ENCODE data around the gene SLC37A2.
A peak's percentile ranks its signal among the peaks of the same experiment; 100 is the strongest.
"Not testable (repeated sequence)": the region's sequence is repeated elsewhere in the genome, so short reads cannot be mapped to it uniquely, and the experiment has no call there.

The SLC37A2 gene

DNA sequence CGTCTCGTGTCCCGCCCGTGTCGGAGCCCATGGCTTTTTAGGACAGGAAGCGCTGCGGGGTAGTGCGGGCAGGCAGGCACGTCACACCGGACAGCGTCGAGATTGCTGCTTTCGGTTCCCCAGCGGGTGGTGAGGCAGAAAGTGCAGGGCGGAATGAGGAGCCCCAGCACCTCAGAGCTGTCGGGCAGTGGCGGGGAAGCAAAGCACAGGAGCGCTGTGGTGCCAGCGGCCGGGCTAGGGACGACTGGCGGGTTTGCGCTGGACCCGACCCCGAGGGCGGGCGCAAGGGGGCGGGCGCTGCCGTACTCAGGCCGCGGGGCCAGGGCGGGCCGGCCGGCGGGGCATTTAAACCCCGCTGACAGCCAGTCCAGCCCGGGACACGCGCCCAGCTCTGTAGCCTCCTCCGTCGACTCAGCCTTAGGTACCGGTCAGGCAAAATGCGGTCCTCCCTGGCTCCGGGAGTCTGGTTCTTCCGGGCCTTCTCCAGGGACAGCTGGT, at the start of gene SLC37A2:
Gene SLC37A2, plus strand, starts transcription at position 375 of the 498 bp plus-strand sequence. Its CDS starts 63 bp downstream, at position 438.
- Histone ChIP-seq H3K4me1 (ENCODE audit: control insufficient read depth, insufficient read depth, low read length) (peaks cover 7% of the 10 kb centered on the region), H3K4me3 (ENCODE audit: low read length in 2 of 2) (peak within 1 kb of the TSS; percentile 81 to 83), H3K36me3 (ENCODE audit: control insufficient read depth in 2 of 2, insufficient read depth in 2 of 2, low read length in 2 of 2) (no peaks in the 10 kb centered on the region), H3K27ac (ENCODE audit: low read length) (no peak within 1 kb of the TSS), H3K9ac (ENCODE audit: low read length in 2 of 2) (peak within 1 kb of the TSS; percentile 53 to 65), H3K27me3 (ENCODE audit: control insufficient read depth in 1 of 2, insufficient read depth in 2 of 2, low read length in 2 of 2) (no peaks in the 10 kb centered on the region), H3K9me3 (ENCODE audit: control insufficient read depth in 2 of 2, low read length in 2 of 2) (no peaks in the 10 kb centered on the region)

GRCh38 chr11:125016413-125016812, 46.7 kb upstream of the SLC37A2 start:
- H3K36me3 ChIP-seq (ENCODE audit: control insufficient read depth in 2 of 2, insufficient read depth in 2 of 2, low read length in 2 of 2) = no peaks in the 10 kb centered on the region
- no peak overlapping the region for H3K4me3 ChIP-seq (ENCODE audit: low read length in 2 of 2)
- H3K27me3 ChIP-seq (ENCODE audit: control insufficient read depth in 1 of 2, insufficient read depth in 2 of 2, low read length in 2 of 2) = no peaks in the 10 kb centered on the region
- H3K9ac ChIP-seq (ENCODE audit: low read length in 2 of 2) = no peak overlapping the region
- no peaks in the 10 kb centered on the region for H3K4me1 ChIP-seq (ENCODE audit: control insufficient read depth, insufficient read depth, low read length)
- peaks cover 0 to 5% of the 10 kb centered on the region in 2 donors for H3K9me3 ChIP-seq (ENCODE audit: control insufficient read depth in 2 of 2, low read length in 2 of 2)
- H3K27ac ChIP-seq (ENCODE audit: low read length) = no peak overlapping the region

- H3K36me3 ChIP-seq (ENCODE audit: control insufficient read depth in 2 of 2, insufficient read depth in 2 of 2, low read length in 2 of 2) = no peaks in the 10 kb centered on the region
- H3K9me3 ChIP-seq (ENCODE audit: control insufficient read depth in 2 of 2, low read length in 2 of 2) = no peaks in the 10 kb centered on the region
- no peak overlapping the region for H3K9ac ChIP-seq (ENCODE audit: low read length in 2 of 2)
- H3K4me1 ChIP-seq (ENCODE audit: control insufficient read depth, insufficient read depth, low read length) = no peaks in the 10 kb centered on the region
- no peaks in the 10 kb centered on the region for H3K27me3 ChIP-seq (ENCODE audit: control insufficient read depth in 1 of 2, insufficient read depth in 2 of 2, low read length in 2 of 2)
- no peak overlapping the region for H3K4me3 ChIP-seq (ENCODE audit: low read length in 2 of 2)
- no peak overlapping the region for H3K27ac ChIP-seq (ENCODE audit: low read length)
Observed at GRCh38 chr11:125020342-125020741, 42.8 kb upstream of the SLC37A2 start.

GRCh38 chr11:125022551-125022950, 40.6 kb upstream of the SLC37A2 start:
- Histone ChIP-seq H3K27me3 (ENCODE audit: control insufficient read depth in 1 of 2, insufficient read depth in 2 of 2, low read length in 2 of 2) (no peaks in the 10 kb centered on the region), H3K4me3 (ENCODE audit: low read length in 2 of 2) (no peak overlapping the region), H3K4me1 (ENCODE audit: control insufficient read depth, insufficient read depth, low read length) (no peaks in the 10 kb centered on the region), H3K27ac (ENCODE audit: low read length) (no peak overlapping the region), H3K36me3 (ENCODE audit: control insufficient read depth in 2 of 2, insufficient read depth in 2 of 2, low read length in 2 of 2) (no peaks in the 10 kb centered on the region), H3K9ac (ENCODE audit: low read length in 2 of 2) (no peak overlapping the region), H3K9me3 (ENCODE audit: control insufficient read depth in 2 of 2, low read length in 2 of 2) (no peaks in the 10 kb centered on the region)

DNA sequence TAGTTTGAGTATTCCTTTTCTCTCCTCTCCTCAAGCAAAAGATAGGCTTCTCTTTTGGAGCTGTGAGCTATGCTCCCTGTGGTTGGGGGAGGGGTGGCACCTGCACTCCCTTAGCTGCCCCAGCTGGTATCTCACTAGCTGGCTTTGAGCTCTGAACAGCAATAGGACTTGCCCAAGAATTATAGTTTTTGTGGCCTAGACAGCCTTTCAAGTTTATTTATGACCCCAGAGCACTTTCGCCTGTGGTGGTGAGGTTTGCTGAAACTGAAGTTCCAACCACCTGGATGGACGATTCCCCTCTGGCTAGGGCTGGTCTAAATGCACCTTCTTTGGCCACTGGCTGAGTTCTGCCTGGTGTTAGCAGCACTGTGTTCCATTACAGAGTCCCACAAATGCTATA, 37.1 kb upstream of the SLC37A2 start:
- Histone ChIP-seq H3K4me3 (ENCODE audit: low read length in 2 of 2) (no peak overlapping the region), H3K4me1 (ENCODE audit: control insufficient read depth, insufficient read depth, low read length) (no peaks in the 10 kb centered on the region), H3K36me3 (ENCODE audit: control insufficient read depth in 2 of 2, insufficient read depth in 2 of 2, low read length in 2 of 2) (no peaks in the 10 kb centered on the region), H3K9ac (ENCODE audit: low read length in 2 of 2) (no peak overlapping the region), H3K9me3 (ENCODE audit: control insufficient read depth in 2 of 2, low read length in 2 of 2) (no peaks in the 10 kb centered on the region), H3K27me3 (ENCODE audit: control insufficient read depth in 1 of 2, insufficient read depth in 2 of 2, low read length in 2 of 2) (no peaks in the 10 kb centered on the region), H3K27ac (ENCODE audit: low read length) (no peak overlapping the region)

DNA sequence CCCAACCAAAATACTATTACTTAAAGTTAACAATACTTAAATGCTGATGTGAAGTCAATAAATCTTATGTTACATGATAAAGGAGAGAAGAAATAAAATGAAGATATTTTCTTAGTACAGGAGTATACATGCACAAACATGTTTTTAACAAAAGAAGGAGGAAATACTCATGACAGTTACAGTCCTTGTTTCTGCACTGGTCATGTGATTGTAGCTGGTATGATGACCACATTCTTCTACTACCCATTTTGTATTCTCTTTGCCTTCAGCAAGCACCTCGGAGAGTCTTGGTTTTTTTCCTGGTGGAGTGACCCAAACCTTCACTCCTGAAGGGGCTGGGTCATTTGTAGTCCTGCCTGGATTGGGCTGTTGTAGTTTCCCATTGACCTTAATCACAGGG, 33.7 kb upstream of the SLC37A2 start:
- H3K9me3 ChIP-seq (ENCODE audit: control insufficient read depth in 2 of 2, low read length in 2 of 2) = not testable (repeated sequence)

GRCh38 chr11:125036933-125037332, 26.2 kb upstream of the SLC37A2 start:
- H3K27ac ChIP-seq (ENCODE audit: low read length) = no peak overlapping the region
- no peaks in the 10 kb centered on the region for H3K27me3 ChIP-seq (ENCODE audit: control insufficient read depth in 1 of 2, insufficient read depth in 2 of 2, low read length in 2 of 2)
- no peaks in the 10 kb centered on the region for H3K9me3 ChIP-seq (ENCODE audit: control insufficient read depth in 2 of 2, low read length in 2 of 2)
- H3K36me3 ChIP-seq (ENCODE audit: control insufficient read depth in 2 of 2, insufficient read depth in 2 of 2, low read length in 2 of 2) = no peaks in the 10 kb centered on the region
- H3K4me3 ChIP-seq (ENCODE audit: low read length in 2 of 2) = no peak overlapping the region
- H3K4me1 ChIP-seq (ENCODE audit: control insufficient read depth, insufficient read depth, low read length) = no peaks in the 10 kb centered on the region
- no peak overlapping the region for H3K9ac ChIP-seq (ENCODE audit: low read length in 2 of 2)

More for the DNA sequence above, 33.7 kb upstream of the SLC37A2 start:
- H3K36me3 ChIP-seq (ENCODE audit: control insufficient read depth in 2 of 2, insufficient read depth in 2 of 2, low read length in 2 of 2); H3K4me1 ChIP-seq (ENCODE audit: control insufficient read depth, insufficient read depth, low read length); H3K27ac ChIP-seq (ENCODE audit: low read length); H3K27me3 ChIP-seq (ENCODE audit: control insufficient read depth in 1 of 2, insufficient read depth in 2 of 2, low read length in 2 of 2); H3K9ac ChIP-seq (ENCODE audit: low read length in 2 of 2); H3K4me3 ChIP-seq (ENCODE audit: low read length in 2 of 2): not testable (repeated sequence)

DNA sequence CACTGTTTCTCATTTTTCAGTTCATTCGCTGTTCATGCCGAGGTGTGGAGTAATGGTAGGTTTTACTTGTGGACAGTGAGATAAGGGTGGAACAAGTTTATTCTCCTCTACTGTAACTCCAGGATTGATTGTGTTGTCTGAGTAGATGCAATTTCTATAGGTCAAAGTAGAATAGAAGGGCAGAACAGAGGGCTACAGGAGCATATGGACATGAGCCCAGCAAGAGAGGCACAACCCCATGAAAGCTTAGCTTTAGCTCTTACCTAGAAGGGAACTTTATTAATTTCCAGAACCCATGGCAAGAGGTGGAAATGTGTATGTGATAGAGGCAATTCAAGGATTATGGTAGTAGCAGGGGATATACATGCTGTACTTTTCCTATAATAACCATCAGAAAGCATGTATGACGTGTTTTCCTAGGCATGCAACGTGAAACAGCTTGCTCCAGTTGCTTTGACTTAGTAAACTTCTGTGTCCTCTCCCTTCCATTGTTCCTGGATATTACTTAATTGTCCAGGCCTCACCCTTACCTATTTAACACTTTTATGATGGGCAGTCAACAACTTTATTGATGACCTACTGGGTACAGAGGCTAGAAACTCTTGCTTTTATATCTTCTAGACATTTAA, 13.8 kb upstream of the SLC37A2 start:
- H3K9ac ChIP-seq (ENCODE audit: low read length in 2 of 2) = no peak overlapping the region
- H3K36me3 ChIP-seq (ENCODE audit: control insufficient read depth in 2 of 2, insufficient read depth in 2 of 2, low read length in 2 of 2) = no peaks in the 10 kb centered on the region
- H3K4me1 ChIP-seq (ENCODE audit: control insufficient read depth, insufficient read depth, low read length) = no peaks in the 10 kb centered on the region
- H3K4me3 ChIP-seq (ENCODE audit: low read length in 2 of 2) = no peak overlapping the region
- H3K27me3 ChIP-seq (ENCODE audit: control insufficient read depth in 1 of 2, insufficient read depth in 2 of 2, low read length in 2 of 2) = no peaks in the 10 kb centered on the region
- no peaks in the 10 kb centered on the region for H3K9me3 ChIP-seq (ENCODE audit: control insufficient read depth in 2 of 2, low read length in 2 of 2)
- H3K27ac ChIP-seq (ENCODE audit: low read length) = no peak overlapping the region

GRCh38 chr11:125052047-125052446, 11.1 kb upstream of the SLC37A2 start:
- Histone ChIP-seq H3K36me3 (ENCODE audit: control insufficient read depth in 2 of 2, insufficient read depth in 2 of 2, low read length in 2 of 2) (no peaks in the 10 kb centered on the region), H3K9me3 (ENCODE audit: control insufficient read depth in 2 of 2, low read length in 2 of 2) (no peaks in the 10 kb centered on the region), H3K27me3 (ENCODE audit: control insufficient read depth in 1 of 2, insufficient read depth in 2 of 2, low read length in 2 of 2) (no peaks in the 10 kb centered on the region), H3K27ac (ENCODE audit: low read length) (no peak overlapping the region), H3K4me1 (ENCODE audit: control insufficient read depth, insufficient read depth, low read length) (no peaks in the 10 kb centered on the region), H3K9ac (ENCODE audit: low read length in 2 of 2) (no peak overlapping the region), H3K4me3 (ENCODE audit: low read length in 2 of 2) (no peak overlapping the region)

DNA sequence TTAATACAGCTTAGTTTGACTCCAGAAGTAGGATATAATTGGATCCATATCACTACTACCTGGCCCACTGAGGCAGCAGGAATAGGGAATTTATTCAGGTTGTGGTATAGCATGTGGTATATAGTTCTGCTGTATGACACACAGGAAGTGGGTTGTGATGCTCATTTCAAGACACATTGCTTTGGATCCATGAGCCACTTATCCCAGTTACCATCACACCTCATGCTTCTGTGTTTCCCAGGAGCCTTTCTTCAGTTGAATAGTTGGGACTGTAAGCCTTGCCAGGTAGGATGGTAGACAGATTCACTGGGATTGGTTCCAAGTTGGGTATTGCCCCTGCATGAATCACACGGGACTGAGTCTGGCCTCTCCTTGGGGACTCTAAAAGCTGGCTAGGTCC, 9.9 kb upstream of the SLC37A2 start:
- no peaks in the 10 kb centered on the region for H3K4me1 ChIP-seq (ENCODE audit: control insufficient read depth, insufficient read depth, low read length)
- H3K27me3 ChIP-seq (ENCODE audit: control insufficient read depth in 1 of 2, insufficient read depth in 2 of 2, low read length in 2 of 2) = no peaks in the 10 kb centered on the region
- H3K9ac ChIP-seq (ENCODE audit: low read length in 2 of 2) = no peak overlapping the region
- no peak overlapping the region for H3K4me3 ChIP-seq (ENCODE audit: low read length in 2 of 2)
- no peaks in the 10 kb centered on the region for H3K36me3 ChIP-seq (ENCODE audit: control insufficient read depth in 2 of 2, insufficient read depth in 2 of 2, low read length in 2 of 2)
- H3K9me3 ChIP-seq (ENCODE audit: control insufficient read depth in 2 of 2, low read length in 2 of 2) = no peaks in the 10 kb centered on the region
- H3K27ac ChIP-seq (ENCODE audit: low read length) = no peak overlapping the region

DNA sequence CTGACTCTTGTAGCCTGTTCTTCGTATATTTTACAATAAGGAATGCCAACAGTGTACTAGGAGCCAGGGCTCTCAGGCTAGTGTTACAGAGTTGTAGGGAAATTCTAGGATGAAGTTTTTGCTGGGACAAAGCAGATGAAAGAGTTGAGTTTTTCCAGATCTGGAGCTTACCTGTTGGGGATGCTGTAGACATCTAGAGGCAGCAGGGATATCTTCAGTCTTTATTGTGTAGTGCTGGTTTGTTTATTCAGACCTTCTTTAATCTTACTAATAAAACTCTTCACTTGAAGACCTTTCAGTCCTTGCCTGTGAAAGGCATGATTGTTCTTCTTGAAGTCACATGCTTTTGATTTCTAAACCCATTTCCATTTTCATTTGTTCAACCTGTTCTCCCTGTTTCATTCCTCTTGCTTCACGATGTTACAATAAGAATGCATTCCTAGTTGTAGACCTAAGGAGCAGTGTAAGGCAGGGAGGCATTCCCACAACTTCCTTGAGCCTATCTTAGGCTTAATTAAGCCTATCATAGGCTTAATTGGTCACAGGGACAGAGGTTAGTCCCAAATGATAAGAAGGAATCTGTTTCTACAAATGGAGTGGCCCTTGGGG, 7.9 kb upstream of the SLC37A2 start:
- Histone ChIP-seq H3K9me3 (ENCODE audit: control insufficient read depth in 2 of 2, low read length in 2 of 2) (no peaks in the 10 kb centered on the region), H3K4me1 (ENCODE audit: control insufficient read depth, insufficient read depth, low read length) (no peaks in the 10 kb centered on the region), H3K4me3 (ENCODE audit: low read length in 2 of 2) (no peak overlapping the region), H3K27me3 (ENCODE audit: control insufficient read depth in 1 of 2, insufficient read depth in 2 of 2, low read length in 2 of 2) (no peaks in the 10 kb centered on the region), H3K27ac (ENCODE audit: low read length) (no peak overlapping the region), H3K36me3 (ENCODE audit: control insufficient read depth in 2 of 2, insufficient read depth in 2 of 2, low read length in 2 of 2) (no peaks in the 10 kb centered on the region), H3K9ac (ENCODE audit: low read length in 2 of 2) (no peak overlapping the region)
